ENCODE measurements around the gene TIMM44. TPM values are rescaled to one million over a fixed set of nuclear protein-coding genes. Genes with fewer than 3 reads are reported as not detected.

TIMM44 gene
- total and polyA plus RNA-seq, 2 donors (not counting 3 experiments of a cell fraction or from before 2014, with no cell fraction given): 61.5 to 64.3 TPM

GRCh38 chr19:7925171-7925851 is 18.2 kb downstream of the TIMM44 start:
- Histone ChIP-seq H4K20me1 (replicated peaks; ENCODE audit: control insufficient read depth, extremely low read depth, insufficient read depth, low read length) (no peaks in the 10 kb centered on the region), H3K4me2 (ENCODE audit: insufficient read depth, low read length) (peak overlapping the region; percentile 14), H3K4me1 (ENCODE audit: control insufficient read depth, extremely low read depth, insufficient read depth, low read length) (peaks cover 28% of the 10 kb centered on the region), H3K79me2 (ENCODE audit: control insufficient read depth, insufficient read depth, low read length) (no peaks in the 10 kb centered on the region), H2AFZ (ENCODE audit: low read depth, low read length) (peak overlapping the region; percentile 60), H3K9me1 (replicated peaks; ENCODE audit: control insufficient read depth, extremely low read depth, insufficient read depth, low read length) (no peaks in the 10 kb centered on the region), H3K9ac (replicated peaks; ENCODE audit: extremely low read depth, insufficient read depth, low read length) (no peak overlapping the region), H3K27me3 (ENCODE audit: control insufficient read depth in 2 of 2, insufficient read depth in 2 of 2, low read length in 2 of 2) (no peaks in the 10 kb centered on the region), H3K27ac (ENCODE audit: insufficient read depth, low read depth, low read length) (no peak overlapping the region), H3K4me3 (replicated peaks in 1 of 3; ENCODE audit: insufficient read depth in 1 of 3, low read depth in 1 of 3, low read length in 3 of 3) (peak overlapping the region in 2 of 3 experiments; percentile 18 to 29), H3K36me3 (ENCODE audit: control insufficient read depth in 2 of 2, extremely low read depth in 1 of 2, insufficient read depth in 2 of 2, low read length in 2 of 2) (peaks cover 0 to 5% of the 10 kb centered on the region in 2 experiments), H3K9me3 (replicated peaks; ENCODE audit: control insufficient read depth, insufficient read depth, low read length) (no peaks in the 10 kb centered on the region)
- FAIRE-seq (peak; percentile 56), DNase-seq (ENCODE audit: low read depth, low spot score) (peak; percentile 79)
- intact Hi-C loops (cut with micrococcal nuclease) (loop anchor here (1.0 kb wide), 1 partner anchor 72 kb away; no protein-coding TSS in a partner anchor), dilution Hi-C loops (cut with MboI; ENCODE audit: extremely low pct_ligation_motif_present, low sequenced_read_pairs) (no loop called here)
- TF ChIP-seq EZH2 (IDR thresholded peaks at IDR 0.05; ENCODE audit: borderline replicate concordance, low read depth, low read length, severe bottlenecking) (no peak), POLR2A (IDR thresholded peaks at IDR 0.05; ENCODE audit: low read depth, low read length) (no peak), POLR2AphosphoS5 (IDR thresholded peaks at IDR 0.05; ENCODE audit: insufficient read depth, low read depth, low read length) (peak; percentile 29), MYC (IDR thresholded peaks at IDR 0.05; ENCODE audit: low read depth, low read length) (peak; percentile 80), JUN (IDR thresholded peaks at IDR 0.05; ENCODE audit: borderline replicate concordance, insufficient read depth, insufficient read length, low read depth) (no peak), CTCF (IDR thresholded peaks at IDR 0.05; ENCODE audit: extremely low read depth in 1 of 2, insufficient read depth in 1 of 2, low read depth in 1 of 2, low read length in 2 of 2) (peak; percentile 95 to 96), GATA2 (IDR thresholded peaks at IDR 0.05; ENCODE audit: insufficient read depth, insufficient read length, low read depth, low read length) (no peak), FOS (IDR thresholded peaks at IDR 0.05; ENCODE audit: borderline replicate concordance, insufficient read depth, low read length) (no peak)
- TF ChIP-seq, protein P1, sequence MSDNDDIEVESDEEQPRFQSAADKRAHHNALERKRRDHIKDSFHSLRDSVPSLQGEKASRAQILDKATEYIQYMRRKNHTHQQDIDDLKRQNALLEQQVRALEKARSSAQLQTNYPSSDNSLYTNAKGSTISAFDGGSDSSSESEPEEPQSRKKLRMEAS (IDR thresholded peaks at IDR 0.05; ENCODE audit: insufficient read depth, insufficient read length): peak; percentile 95
- POLR2A ChIA-PET: no interaction called here
- CTCF ChIA-PET: no interaction called here
- no TSS peak for BruUV-seq (replicated peaks)
